DLD1 (cell line): ENCODE data around the gene IL4R.

Experiments used
- in situ Hi-C: cut with HindIII; loops from 2 replicates; pipeline ENCODE4 v1.10.0; 2017; ENCODE audit warnings: low sequenced_read_pairs

IL4R gene

GRCh38 chr16:27313422-27314160, at the start of gene IL4R:
IL4R (plus strand) TSS chr16:27313974; CDS start chr16:27340204, 26,230 bp downstream.
- in situ Hi-C loops = no loop called here

- in situ Hi-C loops = loop anchor here (25.0 kb wide), 1 partner anchor 98 kb away; no protein-coding TSS in a partner anchor
Observed at GRCh38 chr16:27264151-27264550, 49.6 kb upstream of the IL4R start.

GRCh38 chr16:27265982-27266381, 47.8 kb upstream of the IL4R start:
- in situ Hi-C loops = loop anchor here (25.0 kb wide), 1 partner anchor 96 kb away; no protein-coding TSS in a partner anchor

- in situ Hi-C loops = loop anchor here (25.0 kb wide), 1 partner anchor 95 kb away; no protein-coding TSS in a partner anchor
Observed at GRCh38 chr16:27267037-27267677, 46.6 kb upstream of the IL4R start.

- in situ Hi-C loops = loop anchor here (25.0 kb wide), 1 partner anchor 94 kb away; no protein-coding TSS in a partner anchor
Observed at GRCh38 chr16:27268376-27269299, 45.1 kb upstream of the IL4R start, which contains the start of gene NSMCE1. NSMCE1 (minus strand) TSS chr16:27268772; CDS start chr16:27257570, 11,202 bp downstream.

GRCh38 chr16:27269300-27270150, 44.2 kb upstream of the IL4R start:
- in situ Hi-C loops = loop anchor here (5.0 to 25.0 kb wide), 2 partner anchors 93 to 102 kb away; no protein-coding TSS in a partner anchor

GRCh38 chr16:27270349-27270748, 43.4 kb upstream of the IL4R start:
- in situ Hi-C loops = loop anchor here (5.0 to 25.0 kb wide), 2 partner anchors 92 to 103 kb away; no protein-coding TSS in a partner anchor

GRCh38 chr16:27272076-27272475, 41.7 kb upstream of the IL4R start:
- in situ Hi-C loops = loop anchor here (5.0 to 25.0 kb wide), 2 partner anchors 90 to 105 kb away; no protein-coding TSS in a partner anchor

GRCh38 chr16:27272697-27273096, 41.1 kb upstream of the IL4R start:
- in situ Hi-C loops = loop anchor here (5.0 to 25.0 kb wide), 2 partner anchors 90 to 105 kb away; no protein-coding TSS in a partner anchor

- in situ Hi-C loops = loop anchor here (5.0 to 25.0 kb wide), 2 partner anchors 89 to 106 kb away; no protein-coding TSS in a partner anchor
Observed at GRCh38 chr16:27273330-27273669, 40.5 kb upstream of the IL4R start.

GRCh38 chr16:27273670-27274423, 39.9 kb upstream of the IL4R start:
- in situ Hi-C loops = loop anchor here (5.0 to 25.0 kb wide), 2 partner anchors 88 to 107 kb away; no protein-coding TSS in a partner anchor

- in situ Hi-C loops = loop anchor here (5.0 to 25.0 kb wide), 2 partner anchors 88 to 107 kb away; no protein-coding TSS in a partner anchor
Observed at GRCh38 chr16:27274424-27274874, 39.3 kb upstream of the IL4R start.

GRCh38 chr16:27275394-27275793, 38.4 kb upstream of the IL4R start:
- in situ Hi-C loops = no loop called here

- in situ Hi-C loops = no loop called here
Observed at GRCh38 chr16:27281243-27281642, 32.5 kb upstream of the IL4R start.

GRCh38 chr16:27284865-27285675, 28.7 kb upstream of the IL4R start:
- in situ Hi-C loops = no loop called here

GRCh38 chr16:27285676-27286196, 28.0 kb upstream of the IL4R start:
- in situ Hi-C loops = no loop called here

- in situ Hi-C loops = no loop called here
Observed at GRCh38 chr16:27286451-27286850, 27.3 kb upstream of the IL4R start.
